ENCODE data around the gene SMURF2.

SMURF2 gene

DNA sequence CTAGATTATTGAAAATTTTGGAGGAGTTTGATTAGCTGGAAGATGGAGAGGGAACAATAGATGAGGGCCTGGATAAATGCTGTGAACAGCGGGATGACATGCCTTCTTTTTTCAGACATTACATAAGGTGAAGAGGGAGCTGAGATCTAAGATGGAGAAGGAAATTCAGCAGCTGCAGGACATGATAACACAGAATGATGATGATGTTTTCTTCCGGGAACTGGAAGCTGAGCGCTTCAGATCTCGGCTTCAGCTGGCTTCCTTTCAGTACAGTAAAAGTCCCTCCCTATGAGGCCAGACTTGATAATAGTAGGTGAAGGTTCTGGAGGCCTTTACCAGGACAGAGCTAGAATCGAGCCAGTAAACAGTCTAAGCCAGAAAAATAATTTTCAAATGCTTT is 124.6 kb downstream of the SMURF2 start:
- DNase-seq (ENCODE audit: low read depth), result no peak

DNA sequence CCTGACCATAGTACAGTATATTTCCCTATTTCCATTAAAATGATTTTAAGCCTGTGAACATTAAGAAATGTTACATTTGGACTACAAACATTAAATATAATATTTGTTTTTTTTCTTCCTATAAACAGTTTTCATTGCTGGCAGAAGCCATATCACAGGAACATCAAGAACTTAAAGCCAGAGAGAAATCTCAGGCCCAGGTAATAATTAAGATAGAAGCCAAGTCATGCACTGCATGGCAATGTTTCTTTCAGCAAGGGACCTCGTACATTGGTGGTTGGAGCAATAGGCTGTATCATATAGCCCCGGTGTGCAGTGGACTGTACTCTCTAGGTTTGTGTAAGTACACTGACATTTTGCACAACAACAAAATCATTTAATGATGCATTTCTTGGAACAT is 125.2 kb downstream of the SMURF2 start:
- DNase-seq (ENCODE audit: low read depth), result no peak

DNA sequence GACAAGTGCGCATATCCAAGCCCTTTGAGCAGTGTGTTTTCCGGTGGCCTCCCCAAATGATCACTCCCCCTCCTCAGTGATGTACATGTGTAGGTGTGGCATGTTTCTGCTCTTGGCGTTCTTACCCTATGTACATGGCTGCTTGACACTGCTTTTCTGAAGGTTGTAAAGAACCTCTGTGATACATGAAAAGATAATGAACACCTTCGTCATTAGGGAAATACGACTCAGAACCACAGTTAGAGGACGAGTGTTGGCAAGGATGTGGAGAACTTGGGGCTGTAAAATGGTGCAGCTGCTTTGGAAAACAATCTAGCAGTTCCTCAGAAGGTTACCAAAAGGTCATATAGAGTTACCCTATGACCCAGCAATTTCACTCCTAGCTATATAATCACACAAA is 126.8 kb downstream of the SMURF2 start:
- no peak for DNase-seq (ENCODE audit: low read depth)

DNA sequence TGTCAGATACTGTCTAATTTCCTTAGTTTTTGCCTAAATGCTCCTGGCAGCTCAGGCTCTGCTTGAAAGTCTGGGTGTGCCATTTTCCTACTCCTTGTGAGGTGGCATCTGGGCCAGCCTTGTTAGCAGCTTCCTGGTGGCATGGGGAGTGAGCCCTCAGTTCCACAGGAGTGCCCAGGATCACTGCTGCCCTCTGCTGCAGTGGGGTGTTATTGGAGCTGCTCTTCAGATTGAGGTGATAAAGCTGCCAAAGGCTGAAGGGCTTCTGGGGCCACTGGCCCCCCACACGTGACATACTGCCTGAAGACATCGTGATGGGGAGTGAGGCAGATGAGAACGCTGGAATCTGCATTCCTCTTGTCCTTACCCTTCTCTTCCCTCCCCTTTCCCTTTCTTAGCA is 127.9 kb downstream of the SMURF2 start:
- no peak for DNase-seq (ENCODE audit: low read depth)

DNA sequence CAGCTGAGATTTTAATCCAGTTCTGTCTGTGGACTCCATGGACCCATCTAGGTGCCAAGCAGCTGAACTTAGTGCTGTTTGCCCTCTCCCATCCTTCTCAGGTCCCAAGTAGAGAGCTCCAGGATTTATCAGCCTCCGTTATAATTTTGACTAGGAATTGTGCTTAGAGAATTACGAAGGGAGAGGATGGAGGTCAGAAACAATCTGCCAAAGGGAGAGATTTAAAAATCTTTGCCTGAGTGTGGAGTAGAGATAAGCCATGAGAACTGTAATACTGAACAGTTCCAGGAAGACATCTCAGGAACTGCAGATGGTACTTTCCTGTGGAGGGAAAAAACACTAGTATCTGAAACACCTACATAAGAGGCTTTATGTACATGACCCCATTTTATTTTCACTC is 128.3 kb downstream of the SMURF2 start:
- DNase-seq (ENCODE audit: low read depth), result no peak

DNA sequence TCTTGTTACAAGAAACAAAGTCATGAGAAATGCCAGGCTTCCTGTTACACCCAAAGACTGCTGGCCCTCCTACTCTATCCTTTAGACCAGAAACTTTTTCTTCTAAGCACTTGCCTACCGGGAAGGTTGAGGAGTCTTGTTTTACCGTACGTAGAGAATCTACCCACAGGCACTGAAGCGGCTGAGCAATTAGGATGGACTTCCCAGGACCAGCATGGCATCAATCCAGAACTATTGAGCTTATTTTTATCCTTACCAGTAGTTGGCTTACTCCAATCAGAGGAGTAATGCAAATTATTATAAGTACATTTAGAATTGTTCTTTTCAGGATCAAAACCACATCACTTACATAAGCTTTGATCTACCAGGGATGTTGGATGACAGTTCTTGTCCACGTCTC is 129.7 kb downstream of the SMURF2 start:
- DNase-seq (ENCODE audit: low read depth), result no peak

DNA sequence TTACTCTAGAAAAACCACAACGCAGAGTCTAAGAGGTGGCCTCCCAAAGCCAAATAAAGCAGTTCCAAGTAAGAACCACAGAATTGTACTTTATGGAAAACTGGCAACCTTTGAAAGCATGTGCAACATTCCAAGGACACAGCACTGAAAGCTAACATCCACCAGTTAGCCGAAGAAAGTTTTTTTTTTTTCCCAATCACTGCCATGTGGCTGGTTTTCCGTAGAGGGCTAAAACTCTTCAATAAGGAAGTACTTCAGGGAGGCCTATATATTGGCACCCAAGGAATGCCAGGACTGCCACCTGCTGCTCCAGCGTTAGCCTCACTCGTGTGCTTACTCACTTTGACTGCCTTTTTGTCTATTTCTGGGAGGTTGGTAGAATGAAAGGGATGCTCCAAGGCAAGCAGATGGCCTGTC is 130.1 kb downstream of the SMURF2 start:
- no peak for DNase-seq (ENCODE audit: low read depth)

DNA sequence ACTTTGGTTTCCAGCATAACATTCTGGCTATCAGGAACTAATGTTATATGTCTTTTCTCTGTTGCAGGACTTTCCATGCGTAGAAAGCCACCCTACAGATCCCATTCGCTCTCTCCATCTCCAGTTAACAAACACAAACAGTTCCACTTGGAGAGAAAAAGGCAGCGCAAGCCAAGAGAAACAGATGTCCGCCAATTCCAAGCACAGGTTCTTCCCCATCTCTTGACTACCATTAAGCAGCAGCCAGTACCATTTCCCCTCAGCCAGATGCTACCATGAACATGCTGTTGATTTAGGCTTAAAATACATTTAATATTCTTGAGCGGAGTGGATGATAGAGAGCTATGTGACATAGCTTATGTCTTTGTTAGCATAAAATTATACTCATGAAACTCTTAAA is 132.9 kb downstream of the SMURF2 start:
- no peak for DNase-seq (ENCODE audit: low read depth)

DNA sequence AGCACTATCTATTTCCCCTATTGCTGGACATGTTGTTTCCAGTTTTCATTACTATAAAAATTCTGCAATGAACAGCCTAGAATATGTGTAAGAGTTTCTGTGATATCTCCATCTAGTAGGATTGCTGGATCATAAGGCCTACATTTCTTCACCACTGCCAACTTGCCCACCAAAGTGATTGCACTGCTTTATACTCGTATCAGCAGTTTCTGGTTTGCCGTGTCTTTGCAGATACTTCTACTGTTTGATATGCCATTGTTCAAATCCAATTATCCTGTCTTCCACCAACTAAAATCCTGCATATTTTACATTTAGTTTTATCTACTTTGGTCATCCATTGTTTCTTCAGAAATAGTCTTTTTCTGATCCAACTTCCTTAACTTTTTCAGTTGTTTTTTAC is 134.2 kb downstream of the SMURF2 start:
- no peak for DNase-seq (ENCODE audit: low read depth)

DNA sequence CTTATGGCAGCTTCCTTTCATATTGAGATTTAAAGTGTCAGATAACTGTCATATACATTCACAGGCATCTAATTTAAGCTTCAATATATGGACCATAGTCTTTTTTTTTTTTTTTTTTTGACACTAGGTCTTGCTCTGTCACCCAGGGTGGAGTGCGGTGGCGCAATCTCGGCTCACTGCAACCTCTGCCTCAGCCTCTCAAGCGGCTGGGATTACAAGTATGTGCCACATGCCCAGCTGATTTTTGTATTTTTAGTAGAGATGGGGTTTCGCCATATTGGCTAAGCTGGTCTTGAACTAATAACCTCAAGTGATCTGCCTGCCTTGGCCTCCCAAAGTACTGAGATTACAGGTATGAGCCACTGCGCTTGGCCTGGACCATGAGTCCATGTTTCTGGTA is 141.7 kb downstream of the SMURF2 start:
- no peak for DNase-seq (ENCODE audit: low read depth)

DNA sequence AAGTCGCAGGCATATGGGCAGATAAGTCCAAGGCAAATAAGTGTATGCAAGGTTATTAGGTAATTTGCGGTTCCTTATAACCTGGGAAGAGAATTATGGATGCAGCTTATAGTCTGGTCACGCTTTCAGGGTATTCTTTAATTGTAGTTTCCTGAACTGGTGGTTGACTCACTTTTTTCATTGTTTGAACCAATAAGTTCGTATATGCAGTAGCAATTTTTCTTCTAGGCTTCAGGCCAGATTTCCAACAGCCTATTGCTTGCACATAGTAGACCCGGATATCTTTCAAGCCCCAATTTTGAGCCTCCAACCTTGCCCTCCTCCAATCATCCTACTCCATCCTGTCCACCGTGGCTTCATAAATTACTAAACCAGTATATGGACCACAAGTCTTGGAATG is 142.5 kb downstream of the SMURF2 start:
- no peak for DNase-seq (ENCODE audit: low read depth)

DNA sequence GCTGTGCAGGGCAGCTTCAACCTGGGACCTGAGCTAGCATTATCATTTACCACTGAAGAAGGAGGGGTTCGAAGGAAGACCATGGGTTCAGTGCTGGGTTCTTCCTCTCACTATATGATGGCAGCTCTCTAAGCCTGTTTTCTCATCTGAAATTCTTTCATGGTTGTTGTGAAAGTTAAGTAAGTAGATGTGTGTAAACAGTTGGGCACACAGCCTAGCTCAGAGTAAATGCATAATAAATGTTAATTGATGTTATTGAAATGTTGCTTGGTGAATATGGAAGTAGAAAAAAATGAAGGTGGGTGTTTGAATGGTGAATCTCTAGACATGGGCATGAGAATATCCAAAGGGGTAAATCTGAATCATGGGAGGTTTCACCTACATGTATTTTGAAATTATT is 146.3 kb downstream of the SMURF2 start:
- no peak for DNase-seq (ENCODE audit: low read depth)

DNA sequence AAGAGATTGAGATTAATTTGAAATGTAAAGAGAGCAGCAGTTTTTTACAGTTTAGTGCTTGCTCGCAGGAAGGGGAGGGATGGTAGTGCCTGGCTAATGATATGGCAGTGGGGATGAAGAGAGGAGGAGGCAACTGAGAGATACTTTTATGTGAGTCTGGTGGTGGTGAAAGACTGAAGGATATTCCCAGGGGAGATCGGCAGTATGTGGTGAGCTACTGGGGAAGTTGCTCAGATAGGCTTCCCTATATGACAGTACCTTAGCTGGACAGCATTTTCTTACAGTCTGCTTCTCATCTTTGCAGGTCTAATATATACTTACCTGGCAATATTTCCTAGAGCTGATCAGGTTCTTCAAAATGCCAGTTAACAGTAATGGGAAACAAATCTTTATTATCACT is 146.7 kb downstream of the SMURF2 start:
- DNase-seq (ENCODE audit: low read depth), result no peak

DNA sequence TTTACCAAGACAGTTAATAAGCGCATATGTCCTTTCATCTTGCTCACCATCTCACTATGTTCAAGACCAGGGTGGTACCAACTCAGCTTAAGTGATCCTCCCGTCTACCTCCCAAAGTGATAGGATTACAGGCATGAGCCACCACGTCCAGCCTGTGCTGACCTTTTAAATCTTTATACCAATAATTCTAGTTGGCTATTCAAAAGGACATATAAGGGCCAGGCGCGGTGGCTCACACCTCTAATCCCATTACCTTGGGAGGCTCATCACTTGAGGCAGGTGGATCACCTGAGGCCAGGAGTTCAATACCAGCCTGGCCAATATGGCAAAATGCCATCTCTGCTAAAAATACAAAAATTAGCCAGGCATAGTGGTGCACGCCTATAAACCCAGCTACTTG is 152.9 kb downstream of the SMURF2 start:
- DNase-seq (ENCODE audit: low read depth), result no peak

DNA sequence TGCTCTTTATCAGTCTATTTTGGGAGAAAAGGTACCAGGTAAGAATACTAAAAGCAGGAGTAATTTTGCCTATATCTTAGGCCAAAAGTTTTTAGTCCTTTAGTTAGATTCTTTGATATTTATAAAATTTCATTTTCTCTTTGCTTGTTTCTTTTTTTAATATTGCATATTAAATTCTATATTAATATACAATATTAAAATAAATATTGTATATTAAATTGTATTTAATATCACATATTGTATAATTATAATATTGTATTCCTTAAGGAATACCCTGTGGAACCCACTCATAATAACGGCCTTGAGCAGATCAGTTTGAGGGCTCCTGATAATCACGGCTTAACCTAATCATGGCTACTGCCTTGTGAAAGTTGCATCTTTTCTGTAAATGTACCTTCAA is 153.4 kb downstream of the SMURF2 start:
- DNase-seq (ENCODE audit: low read depth), result no peak

DNA sequence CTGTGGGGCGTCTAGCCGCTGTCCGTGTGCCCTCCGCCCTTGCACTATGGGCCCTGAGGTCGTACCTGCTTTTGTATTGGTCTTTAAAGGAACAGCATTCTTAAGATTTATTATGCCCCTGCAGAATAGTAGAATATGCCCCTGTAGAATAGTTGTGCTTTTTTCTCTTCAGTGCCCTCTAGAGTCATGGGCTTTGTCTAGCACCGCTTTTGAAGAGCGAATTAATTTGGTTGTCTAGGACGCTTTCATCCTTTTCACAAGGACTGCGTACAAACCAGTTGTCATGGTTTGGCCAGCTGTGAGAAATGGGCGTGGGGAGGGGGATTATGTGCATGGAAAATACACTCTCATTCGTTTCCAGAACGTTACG is 154.7 kb downstream of the SMURF2 start:
- peak; percentile 6 for DNase-seq (ENCODE audit: low read depth)

DNA sequence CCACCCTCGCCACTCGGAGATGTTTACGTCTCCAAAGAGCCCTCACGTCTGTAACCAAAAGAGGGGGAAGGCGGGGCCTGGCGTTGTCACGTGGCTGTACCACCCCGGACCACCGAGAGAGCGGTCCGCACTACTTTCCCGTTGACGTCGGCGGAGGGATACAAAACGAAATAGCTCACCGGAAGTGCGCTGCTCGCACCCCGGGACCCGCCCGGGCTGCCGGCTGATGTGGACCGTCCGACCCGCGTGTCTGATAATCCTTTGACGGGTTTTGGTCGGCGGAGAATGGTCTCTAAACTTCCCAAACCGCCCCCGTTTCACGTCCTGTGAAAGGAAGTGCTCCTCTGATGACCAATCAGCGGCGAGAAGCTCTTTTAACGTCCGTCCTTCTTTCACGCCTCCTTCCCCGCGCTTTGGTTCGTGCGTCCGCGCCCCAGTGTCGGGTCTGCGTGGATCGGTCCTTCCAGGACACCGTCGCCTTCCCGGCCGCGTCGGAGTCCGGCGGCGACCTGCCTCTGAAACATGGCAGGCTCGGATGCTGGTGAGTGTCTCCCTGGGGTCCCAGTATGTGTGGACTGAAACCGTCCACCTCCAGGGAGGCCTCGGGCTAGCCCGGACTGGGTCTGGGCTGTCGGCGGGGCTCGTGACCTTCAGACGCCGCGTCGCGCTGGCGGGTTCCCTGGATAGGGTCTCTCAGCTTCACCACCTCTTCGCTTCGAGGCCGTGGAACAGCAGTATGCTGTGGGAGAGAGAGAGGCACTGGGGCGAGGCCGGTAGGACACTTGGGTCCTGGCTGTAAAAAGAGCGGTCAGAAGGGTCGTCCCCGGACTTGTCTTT is 155.3 kb downstream of the SMURF2 start, which contains the start of gene CEP95:
Gene CEP95, plus strand, starts transcription at position 402 of the 837 bp plus-strand sequence. Its CDS starts 121 bp downstream, at position 523.
- DNase-seq (ENCODE audit: low read depth), result peak; percentile 94

DNA sequence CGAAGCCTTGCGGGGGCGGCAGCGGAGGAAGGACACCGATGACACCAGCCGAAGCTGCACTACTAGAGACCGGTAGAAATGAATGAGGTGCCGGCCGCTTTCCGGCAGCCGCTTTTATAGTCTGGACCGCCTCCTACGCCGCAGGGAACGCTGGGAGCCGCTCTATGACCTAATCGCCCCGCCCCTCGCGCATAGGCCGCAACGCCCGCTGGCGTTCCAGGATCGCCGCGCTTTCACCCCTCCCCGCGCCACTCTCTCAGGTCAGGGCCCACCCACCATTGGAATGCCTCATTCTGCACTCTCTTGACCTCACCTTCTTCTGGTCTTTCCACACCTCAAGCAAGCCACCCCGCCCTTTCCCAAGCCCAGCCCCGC is 155.9 kb downstream of the SMURF2 start, which contains the start of gene DDX5:
Gene DDX5, minus strand, starts transcription at position 89 of the 375 bp plus-strand sequence. CDS start 170 bp downstream, outside the sequence.
- DNase-seq (ENCODE audit: low read depth), result peak; percentile 95

DNA sequence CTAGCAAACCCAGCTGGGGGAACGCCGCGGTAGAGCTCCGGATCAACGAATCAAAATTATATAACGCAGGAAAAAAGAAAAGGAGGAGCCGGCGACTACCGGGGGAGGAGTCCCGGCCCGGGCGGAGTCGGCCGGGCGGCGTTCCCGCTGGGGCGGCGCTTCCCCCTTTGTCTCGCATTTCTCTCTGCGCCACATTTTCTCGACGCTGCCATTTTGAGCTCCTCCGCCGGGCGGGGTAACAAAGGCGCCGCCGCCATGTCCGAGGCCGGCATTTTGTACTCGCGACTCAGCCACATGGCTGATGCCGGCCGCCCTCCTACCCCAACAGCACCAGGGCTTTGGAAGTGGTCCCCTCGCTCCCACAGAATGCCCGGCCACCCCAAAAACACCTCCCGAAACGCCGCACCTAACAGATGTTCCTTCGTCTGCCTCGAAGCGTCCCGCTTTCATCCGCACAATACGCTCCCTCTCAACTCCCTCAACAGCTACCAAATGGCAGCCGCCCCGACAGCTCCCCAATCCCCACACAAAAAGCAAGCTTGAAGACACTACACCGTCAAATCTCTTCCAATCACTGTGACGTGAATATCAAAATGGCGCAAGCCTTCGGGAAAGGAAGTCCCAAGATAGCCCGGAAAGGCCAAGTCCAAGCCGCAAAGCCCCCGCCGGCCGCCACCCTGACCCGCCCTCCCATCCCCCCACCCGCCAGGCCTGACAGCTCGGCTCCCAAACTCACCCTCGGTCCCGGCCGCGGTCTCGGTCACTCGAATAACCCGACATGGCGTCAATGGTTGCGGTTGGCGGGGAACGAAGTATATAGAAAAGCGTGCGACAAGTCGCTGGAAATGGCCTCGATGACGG is 156.5 kb downstream of the SMURF2 start:
- DNase-seq (ENCODE audit: low read depth), result peak; percentile 71

DNA sequence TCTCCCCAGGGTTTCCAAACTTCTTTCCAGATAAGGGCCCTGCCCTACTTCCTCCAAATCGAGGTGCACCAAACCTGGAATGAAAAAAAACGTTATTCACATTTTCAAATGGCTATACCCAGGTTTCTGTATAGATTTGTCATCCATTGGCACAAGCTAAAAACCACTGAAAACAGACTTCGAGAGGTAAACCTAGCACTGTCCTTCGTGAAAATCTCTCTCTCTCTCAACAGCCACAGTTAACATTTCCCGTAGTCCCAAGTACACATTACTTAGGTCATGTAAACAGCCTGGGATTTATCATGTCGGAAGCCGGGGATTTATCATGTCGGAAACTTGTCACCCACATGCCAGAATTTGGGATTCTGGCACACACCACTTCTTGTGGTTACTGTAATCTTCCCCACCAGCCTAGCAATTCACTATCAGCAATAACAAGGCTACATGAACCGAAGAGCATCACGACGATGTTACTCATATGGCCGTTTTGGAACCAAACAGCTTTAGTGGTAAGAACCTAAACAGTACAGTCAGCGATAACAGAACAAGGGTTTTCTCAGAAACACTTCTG is 157.3 kb downstream of the SMURF2 start:
- DNase-seq (ENCODE audit: low read depth), result no peak

DNA sequence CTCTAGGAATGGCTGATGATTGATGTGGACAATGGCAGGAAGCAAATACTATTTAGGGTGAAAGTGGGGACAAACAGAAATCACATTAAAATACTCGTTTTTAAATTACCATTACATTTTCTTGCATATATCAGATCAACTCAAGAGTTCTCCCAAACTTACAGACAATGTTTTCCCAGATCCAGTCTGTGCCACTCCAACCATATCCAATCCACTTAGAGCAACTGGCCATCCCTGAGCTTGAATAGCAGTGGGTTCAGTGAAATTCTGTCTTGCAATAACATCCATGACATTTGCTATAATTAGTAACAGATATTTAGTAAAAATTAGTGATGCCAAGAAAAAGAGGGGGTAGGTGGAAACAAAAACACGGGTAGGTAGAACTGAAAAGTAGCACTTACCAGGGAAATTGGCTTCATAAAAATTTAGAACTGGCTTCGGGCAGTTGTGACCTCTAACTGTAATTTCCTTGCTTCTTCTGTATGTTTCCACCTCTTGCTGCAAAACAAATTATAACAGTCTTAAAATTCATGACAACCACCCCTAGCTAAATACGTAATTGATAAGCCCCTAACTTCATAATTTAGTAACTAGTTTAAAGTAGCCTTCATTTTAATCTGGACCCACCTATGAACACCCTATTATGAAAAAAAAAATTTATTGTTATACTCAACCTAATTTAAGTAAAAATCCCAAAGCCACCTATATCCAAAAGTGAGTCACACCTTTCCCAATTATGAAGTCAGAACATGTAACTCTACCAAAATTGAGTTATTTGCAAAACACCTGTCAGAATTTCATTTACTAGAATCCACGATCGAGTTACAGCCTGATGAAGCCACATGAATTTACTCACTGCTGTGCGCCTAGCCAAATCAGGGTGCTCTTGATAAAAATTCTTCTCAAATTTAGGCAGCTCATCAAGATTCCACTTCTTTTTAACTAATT is 158.0 kb downstream of the SMURF2 start:
- no peak for DNase-seq (ENCODE audit: low read depth)

DNA sequence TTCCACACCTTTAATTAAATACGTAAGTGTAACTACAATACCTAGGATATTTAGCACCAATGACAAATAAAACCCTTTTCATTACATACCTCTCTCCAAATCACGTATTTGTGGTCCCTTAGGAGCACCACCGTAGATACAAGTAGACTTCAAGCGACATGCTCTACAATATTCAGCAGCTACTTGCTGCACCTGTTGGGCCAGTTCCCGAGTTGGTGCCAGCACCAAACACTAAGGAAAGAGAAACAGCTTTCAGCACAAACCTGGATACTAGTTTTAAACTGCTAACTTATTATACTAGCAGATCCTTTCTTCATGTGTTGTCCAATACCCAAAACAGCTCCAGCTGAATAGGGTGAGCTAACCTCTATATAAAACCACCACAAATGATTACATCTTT is 158.8 kb downstream of the SMURF2 start:
- DNase-seq (ENCODE audit: low read depth), result no peak

Measured in stimulated activated CD8-positive, alpha-beta memory T cell treated with anti-CD3 and anti-CD28 coated beads, Interleukin-4, amount 100 ng/mL, for 24 hours (primary cell).